ENCODE data around the gene HSPA1A.
"Not testable (repeated sequence)": the region's sequence is repeated elsewhere in the genome, so short reads cannot be mapped to it uniquely, and the experiment has no call there.

The HSPA1A gene

GRCh38 chr6:31836474-31837368, 21.4 kb downstream of the HSPA1A start:
- no peak for DNase-seq

- no peak for DNase-seq
Observed at GRCh38 chr6:31837369-31838113, 22.2 kb downstream of the HSPA1A start.

DNA sequence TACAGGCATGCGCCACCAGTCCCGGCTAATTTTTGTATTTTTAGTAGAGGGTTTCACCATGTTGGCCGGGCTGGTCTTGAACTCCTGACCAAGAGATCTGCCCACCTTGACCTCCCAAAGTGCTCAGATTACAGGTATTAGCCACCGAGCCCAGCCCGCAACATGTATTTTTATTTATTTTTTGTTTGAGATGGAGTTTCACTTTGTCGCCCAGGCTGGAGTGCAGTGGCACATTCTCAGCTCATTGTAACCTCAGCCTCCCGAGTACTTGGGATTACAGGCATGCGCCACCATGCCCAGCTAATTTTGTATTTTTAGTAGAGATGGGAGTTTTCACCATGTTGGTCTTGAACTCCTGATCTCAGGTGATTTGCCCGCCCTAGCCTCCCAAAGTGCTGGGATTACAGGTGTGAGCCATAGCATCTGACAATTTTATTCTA, 22.8 kb downstream of the HSPA1A start:
- DNase-seq: not testable (repeated sequence)

DNA sequence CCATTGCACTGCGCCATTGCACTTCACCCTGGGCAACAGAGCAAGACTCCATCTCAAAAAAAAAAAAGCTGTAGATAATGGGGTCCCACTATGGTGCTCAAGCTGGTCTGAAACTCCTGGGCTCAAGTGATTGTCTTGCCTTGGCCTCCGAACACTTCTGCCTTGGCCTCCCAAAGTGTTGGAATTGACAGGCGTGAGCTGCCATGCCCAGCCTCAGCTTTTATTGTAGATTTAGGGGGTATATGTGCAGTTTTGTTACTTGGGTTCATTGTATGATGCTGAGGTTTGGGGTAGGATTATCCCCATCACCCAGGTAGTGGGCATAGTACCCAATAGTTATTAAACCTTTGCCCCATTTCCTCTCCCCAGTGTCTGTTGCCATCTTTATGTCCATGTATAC, 23.6 kb downstream of the HSPA1A start:
- no peak for DNase-seq

DNA sequence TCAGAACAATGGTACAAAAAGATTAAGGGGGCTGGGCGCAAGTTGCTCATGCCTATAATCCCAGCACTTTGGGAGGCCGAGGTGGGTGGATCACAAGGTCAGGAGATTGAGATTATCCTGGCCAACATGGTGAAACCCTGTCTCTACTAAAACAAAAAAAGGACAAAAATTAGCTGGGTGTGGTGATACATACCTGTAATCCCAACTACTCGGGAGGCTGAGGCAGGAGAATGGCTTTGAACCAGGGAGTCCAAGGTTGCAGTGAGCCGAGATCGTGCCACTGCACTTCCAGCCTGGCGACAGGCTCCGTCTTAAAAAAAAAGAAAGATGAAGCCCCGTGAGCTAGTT, 24.4 kb downstream of the HSPA1A start:
- not testable (repeated sequence) for DNase-seq

DNA sequence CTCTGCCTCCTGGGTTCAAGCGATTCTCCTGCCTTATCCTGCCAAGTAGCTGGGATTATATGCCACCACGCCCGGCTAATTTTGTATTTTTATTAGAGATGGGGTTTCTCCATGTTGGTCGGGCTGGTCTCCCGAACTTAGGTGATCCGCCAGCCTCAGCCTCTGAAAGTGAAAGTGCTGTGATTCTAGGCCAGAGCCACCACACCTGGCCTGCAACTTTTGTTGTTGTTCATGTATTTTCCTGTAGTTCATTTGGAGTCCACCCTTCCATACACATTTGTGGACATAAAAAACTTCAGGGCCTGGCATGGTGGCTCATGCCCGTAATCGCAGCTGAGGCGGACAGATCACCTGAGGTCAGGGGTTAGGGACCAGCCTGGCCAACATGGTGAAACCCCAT, 26.7 kb downstream of the HSPA1A start:
- no peak for DNase-seq

DNA sequence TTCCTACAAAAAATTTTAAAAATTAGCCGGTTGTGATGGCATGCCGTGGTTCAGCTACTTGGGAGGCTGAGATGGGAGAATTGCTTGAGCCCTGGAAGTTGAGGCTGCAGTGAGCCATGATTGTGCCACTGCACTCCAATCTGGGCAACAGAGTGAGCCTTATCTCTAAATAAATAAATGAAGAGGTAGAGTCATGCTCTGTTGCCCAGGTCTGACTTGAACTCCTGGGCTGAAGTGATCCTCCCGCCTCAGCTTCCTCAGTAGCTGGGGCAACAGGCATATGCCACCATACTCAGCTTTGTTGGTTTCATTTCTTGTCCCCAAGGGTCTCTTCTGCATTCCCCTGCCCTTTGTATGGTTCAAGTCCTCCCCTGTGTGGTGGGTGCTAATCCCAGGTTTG, 29.2 kb downstream of the HSPA1A start:
- DNase-seq: no peak

- DNase-seq: no peak
Observed at GRCh38 chr6:31847276-31847978, 32.1 kb downstream of the HSPA1A start.

- no peak for DNase-seq
Observed at GRCh38 chr6:31850765-31851484, 35.6 kb downstream of the HSPA1A start.

GRCh38 chr6:31851485-31851832, 36.1 kb downstream of the HSPA1A start:
- no peak for DNase-seq

DNA sequence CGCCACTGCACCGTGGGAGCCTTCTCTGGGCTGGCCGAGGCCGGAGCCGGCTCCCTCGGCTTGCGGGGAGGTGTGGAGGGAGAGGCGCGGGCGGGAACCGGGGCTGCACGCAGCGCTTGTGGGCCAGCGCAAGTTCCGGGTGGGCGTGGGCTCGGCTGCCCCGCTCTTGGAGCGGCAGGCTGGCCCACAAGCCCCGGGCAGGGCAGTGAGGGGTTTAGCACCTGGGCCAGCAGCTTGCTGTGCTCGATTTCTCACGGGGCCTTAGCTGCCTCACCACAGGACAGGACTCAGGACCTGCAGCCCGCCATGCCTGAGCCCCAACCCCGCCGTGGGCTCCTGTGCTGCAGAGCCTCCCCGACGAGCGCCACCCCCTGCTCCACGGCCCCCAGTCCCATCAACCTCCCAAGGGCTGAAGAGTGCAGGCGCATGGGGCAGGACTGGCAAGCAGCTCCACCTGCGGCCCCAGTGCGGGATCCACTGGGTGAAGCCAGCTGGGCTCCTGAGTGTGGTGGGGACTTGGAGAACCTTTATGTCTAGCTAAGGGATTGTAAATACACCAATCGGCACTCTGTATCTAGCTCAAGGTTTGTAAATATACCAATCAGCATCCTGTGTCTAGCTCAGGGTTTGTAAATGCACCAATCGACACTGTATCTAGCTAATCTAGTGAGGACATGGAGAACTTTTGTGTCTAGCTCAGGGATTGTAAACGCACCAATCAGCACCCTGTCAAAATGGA, 36.8 kb downstream of the HSPA1A start:
- DNase-seq: not testable (repeated sequence)

- DNase-seq: not testable (repeated sequence)
Observed at GRCh38 chr6:31857774-31858173, 42.4 kb downstream of the HSPA1A start.

DNA sequence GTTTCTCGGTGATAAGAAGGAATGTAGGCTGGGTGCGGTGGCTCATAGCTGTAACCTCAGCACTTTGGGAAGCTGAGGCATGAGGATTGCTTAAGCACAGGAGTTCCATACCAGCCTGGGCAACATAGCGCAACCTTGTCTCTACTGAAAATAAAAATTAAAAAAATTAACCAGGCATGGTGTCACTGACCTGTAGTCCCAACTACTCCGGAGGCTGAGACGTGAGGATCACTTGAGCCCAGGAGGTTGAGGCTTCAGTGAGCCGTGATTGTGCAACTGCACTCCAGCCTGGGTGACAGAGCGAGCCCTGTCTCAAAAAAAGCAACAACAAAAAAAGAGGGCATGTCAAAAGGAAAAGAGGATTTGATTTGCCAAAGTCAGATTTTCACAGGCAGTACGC, 43.4 kb downstream of the HSPA1A start:
- DNase-seq: no peak

DNA sequence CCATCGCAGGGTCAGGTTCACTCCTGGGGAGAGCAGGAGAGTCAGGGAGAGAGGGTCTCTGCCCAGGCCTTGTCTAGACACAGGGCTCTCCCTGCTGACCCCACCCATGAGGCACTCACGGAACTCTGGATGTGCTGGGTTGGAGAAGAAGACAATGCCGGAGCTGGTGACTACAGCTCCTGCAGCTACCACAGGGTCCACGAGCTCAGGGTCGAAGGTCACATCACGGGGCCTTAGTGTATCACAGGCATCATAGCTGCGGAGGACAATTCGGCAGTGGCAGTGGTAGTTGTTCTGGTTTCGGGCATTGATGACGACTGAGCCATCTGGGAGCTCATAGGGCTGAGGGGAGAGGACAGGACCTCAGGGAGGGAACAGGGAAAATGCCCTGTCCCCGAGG, 44.6 kb downstream of the HSPA1A start:
- no peak for DNase-seq

DNA sequence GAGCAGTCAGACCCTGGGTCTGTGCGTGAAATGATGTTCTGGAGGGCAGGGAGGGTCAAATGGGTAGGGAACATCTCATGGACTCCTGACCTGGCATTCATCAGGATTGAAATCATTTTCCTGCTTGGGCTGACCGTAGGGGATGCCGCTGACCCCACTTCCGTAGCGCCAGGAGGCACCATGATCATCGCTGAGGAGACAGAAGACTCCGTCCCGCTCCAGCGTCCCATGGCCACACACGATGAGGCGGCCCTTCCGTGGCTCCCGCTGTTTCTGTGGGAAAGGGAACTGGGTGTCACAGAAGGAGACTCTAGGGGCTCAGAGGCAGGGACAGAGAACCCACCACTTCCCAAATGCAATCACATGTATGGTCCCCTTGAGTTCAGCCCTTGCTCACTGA, 45.0 kb downstream of the HSPA1A start:
- DNase-seq: no peak

GRCh38 chr6:31861150-31861549, 45.8 kb downstream of the HSPA1A start:
- no peak for DNase-seq

DNA sequence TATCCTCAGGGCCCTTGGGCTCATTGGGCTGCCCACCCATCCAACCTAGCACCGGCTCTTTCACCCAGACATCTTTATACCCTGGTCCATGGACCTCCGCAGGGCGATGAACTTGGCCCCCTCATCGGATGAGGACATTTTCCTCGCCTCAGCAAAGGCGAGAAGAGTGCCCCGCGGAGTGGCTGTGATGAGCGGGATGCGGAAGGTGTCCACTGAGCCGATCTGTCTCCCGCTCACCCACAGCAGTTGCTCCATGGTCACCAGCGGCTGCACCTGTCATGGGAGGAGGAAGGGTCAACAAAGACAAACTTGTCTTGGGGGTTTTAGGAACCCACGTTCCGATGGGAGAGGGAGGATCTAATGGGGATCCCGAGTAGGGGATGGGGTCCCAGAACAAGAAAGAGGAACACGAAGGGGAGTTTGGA, 46.6 kb downstream of the HSPA1A start:
- no peak for DNase-seq

DNA sequence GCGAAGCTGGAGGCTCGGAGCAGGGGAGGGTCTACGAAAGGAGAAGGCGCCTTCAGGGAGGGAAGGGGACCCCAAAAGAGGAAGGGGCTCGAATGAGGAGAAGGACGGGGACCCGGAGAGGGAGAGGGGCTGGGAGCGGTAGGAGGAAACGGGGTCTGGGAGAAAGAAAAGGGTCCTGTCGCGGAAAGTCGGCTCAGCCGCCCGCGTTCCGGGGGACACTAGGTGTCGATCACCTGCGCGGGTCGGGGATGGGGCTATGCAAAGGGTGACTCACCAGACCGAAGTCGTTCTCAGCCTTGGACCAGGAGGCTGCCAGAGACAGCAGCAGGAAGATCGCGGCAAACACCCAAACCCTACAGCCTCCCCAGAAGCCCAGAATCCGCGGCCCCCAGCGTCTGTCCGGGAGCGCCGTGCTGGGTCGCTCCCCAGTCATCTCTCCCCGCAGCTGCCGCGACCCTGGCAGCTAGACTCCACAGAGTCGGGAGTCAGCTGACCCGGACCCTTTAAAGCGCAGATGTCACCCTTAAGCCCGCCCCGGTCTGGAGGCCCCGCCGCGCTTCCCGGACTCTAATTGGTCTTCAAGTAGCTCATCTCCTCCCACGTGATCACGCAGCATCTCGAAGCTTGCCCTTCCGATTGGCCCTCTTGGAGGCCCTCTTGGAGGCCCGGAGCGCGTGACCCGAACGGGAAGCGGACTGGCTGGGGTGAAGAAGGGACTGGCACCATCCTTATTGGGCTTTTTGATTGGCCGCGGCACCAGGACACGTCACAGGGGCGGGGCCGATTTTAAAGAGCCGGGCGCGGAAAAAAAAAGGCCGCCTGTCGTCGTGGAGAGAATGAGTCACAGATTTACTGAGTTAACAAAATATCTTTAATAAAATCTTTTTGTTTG, 47.2 kb downstream of the HSPA1A start, which contains the start of gene NEU1:
TSS of gene NEU1 (minus strand) at position 478 of the 892 bp plus-strand sequence. CDS start at position 433, 45 bp downstream.
- peak; percentile 100 for DNase-seq

GRCh38 chr6:31864123-31864562, 48.8 kb downstream of the HSPA1A start:
- not testable (repeated sequence) for DNase-seq

DNA sequence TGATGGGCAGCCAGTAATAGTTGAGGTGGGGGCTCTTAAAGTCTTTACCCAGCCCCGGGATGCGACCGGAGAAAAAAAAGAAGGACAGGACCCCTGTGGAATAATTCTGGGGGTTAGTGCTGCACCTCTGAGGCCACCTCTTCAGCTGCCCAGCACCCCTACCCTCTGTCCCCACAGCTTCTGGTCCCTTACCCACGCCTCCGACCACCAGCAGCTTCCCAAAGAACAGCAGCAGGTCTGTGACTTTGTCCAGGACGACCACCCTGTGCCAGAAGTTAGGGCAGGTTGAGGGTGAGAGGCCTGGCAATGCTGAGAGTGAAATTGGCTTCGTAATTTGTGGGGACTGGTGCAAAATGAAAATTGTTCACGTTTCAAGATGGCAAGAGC, 49.5 kb downstream of the HSPA1A start:
- no peak for DNase-seq
